Upper lobe of right lung (tissue), 1 donor: Measurements from ENCODE around the gene ZBTB16. TPM values are rescaled to one million over a fixed set of nuclear protein-coding genes. Genes with fewer than 3 reads are reported as not detected.

Experiments used
- ATAC-seq: fragments of 200-7000 bp; cut with Tn5 transposase; one replicate; pipeline ENCODE4 v1.9.1; 2020; ENCODE audit warnings: mild to moderate bottlenecking, moderate library complexity
- DNase-seq: peaks from one replicate; pipeline ENCODE4 v3.0.0-alpha.2; 2020
- H3K27ac ChIP-seq: fragments of 200-600 bp; one replicate; pipeline ENCODE4 v1.8.0; 2022
- H3K27me3 ChIP-seq: fragments of 200-600 bp; one replicate; pipeline ENCODE4 v1.8.0; 2022; ENCODE audit warnings: mild to moderate bottlenecking
- H3K36me3 ChIP-seq: fragments of 200-600 bp; one replicate; pipeline ENCODE4 v1.8.0; 2022
- H3K4me1 ChIP-seq: fragments of 200-600 bp; one replicate; pipeline ENCODE4 v1.8.0; 2022
- H3K4me3 ChIP-seq: fragments of 200-600 bp; one replicate; pipeline ENCODE4 v1.8.0; 2022; ENCODE audit warnings: mild to moderate bottlenecking
- H3K9me3 ChIP-seq: fragments of 200-600 bp; one replicate; pipeline ENCODE4 v1.8.0; 2022
- intact Hi-C: fragments of 100-400 bp; cut with DNase I; formaldehyde crosslinking; loops from one replicate; pipeline ENCODE4 v1.11.0; 2022
- total RNA-seq: library from RNA; stranded (reverse); fragmentation: NEBNext Ultra II Directional; extraction: Animal tissue kit (Norgen Biotek cat#: 25700); gene quantifications from one replicate; pipeline ENCODE4 v1.2.1, GENCODE V29; 2021
- TF ChIP-seq, protein P1 (sequence below): fragments of 200-600 bp; IDR thresholded peaks from one replicate; pipeline ENCODE4 v1.8.0; 2022; ENCODE audit warnings: antibody characterized with exemption
- donor health status: DM: no; HTN: yes; CAD: no; lungs with severe emphysema.

Gene ZBTB16
- total RNA-seq, 1 donor from 2014 or later, result 221 TPM

- TF ChIP-seq, protein P1, sequence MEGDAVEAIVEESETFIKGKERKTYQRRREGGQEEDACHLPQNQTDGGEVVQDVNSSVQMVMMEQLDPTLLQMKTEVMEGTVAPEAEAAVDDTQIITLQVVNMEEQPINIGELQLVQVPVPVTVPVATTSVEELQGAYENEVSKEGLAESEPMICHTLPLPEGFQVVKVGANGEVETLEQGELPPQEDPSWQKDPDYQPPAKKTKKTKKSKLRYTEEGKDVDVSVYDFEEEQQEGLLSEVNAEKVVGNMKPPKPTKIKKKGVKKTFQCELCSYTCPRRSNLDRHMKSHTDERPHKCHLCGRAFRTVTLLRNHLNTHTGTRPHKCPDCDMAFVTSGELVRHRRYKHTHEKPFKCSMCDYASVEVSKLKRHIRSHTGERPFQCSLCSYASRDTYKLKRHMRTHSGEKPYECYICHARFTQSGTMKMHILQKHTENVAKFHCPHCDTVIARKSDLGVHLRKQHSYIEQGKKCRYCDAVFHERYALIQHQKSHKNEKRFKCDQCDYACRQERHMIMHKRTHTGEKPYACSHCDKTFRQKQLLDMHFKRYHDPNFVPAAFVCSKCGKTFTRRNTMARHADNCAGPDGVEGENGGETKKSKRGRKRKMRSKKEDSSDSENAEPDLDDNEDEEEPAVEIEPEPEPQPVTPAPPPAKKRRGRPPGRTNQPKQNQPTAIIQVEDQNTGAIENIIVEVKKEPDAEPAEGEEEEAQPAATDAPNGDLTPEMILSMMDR, result no peak
- ATAC-seq (no peak), DNase-seq (no peak)
- no peaks in the 10 kb centered on the region for H3K4me1 ChIP-seq
- H3K36me3 ChIP-seq, result peaks cover 90% of the 10 kb centered on the region
- H3K27ac ChIP-seq, result no peak overlapping the region
- intact Hi-C loops, result no loop called here
- no peak overlapping the region for H3K4me3 ChIP-seq
- no peaks in the 10 kb centered on the region for H3K27me3 ChIP-seq
- no peaks in the 10 kb centered on the region for H3K9me3 ChIP-seq
Observed at GRCh38 chr11:114244726-114245394, 185.3 kb downstream of the ZBTB16 start.

DNA sequence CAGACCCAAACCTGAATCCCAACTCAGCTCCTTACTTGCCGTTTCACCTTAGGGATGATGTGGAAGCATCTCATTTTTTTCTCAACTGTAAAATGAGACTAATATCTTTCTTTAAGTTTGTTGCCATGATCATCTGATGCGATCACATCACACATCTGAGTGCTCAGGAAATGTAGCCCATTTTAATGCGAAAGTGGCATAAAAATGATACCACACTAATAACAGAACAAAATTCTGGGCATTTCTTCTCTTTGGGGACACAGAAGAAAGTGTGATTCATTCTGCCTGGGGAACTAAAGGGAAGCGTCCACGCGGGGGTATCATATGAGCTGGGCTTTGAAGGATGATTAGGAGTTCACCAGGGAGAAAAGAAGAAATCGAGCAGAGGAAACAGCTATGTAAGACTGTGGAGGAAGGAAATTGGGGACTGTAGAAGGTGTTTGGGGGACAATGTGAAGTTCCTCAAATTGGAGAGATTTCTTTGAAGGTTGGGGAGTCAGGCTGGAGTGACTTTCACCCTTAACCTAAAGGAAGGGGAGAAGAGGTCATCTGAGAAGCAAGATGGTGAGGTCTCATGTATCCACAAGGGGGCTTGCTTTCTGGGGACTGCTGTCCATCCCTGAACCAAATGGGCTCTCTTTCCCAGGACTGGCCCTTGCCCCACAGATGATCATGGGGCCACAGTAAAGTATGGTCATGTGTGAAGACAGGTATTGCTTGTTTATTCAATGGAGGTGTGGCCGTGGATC, 187.0 kb downstream of the ZBTB16 start:
- DNase-seq (no peak), ATAC-seq (no peak)
- TF ChIP-seq, protein P1, result no peak
- no peaks in the 10 kb centered on the region for H3K4me1 ChIP-seq
- no peak overlapping the region for H3K27ac ChIP-seq
- no peaks in the 10 kb centered on the region for H3K9me3 ChIP-seq
- intact Hi-C loops, result no loop called here
- peaks cover 94% of the 10 kb centered on the region for H3K36me3 ChIP-seq
- H3K27me3 ChIP-seq, result no peaks in the 10 kb centered on the region
- H3K4me3 ChIP-seq, result no peak overlapping the region

DNA sequence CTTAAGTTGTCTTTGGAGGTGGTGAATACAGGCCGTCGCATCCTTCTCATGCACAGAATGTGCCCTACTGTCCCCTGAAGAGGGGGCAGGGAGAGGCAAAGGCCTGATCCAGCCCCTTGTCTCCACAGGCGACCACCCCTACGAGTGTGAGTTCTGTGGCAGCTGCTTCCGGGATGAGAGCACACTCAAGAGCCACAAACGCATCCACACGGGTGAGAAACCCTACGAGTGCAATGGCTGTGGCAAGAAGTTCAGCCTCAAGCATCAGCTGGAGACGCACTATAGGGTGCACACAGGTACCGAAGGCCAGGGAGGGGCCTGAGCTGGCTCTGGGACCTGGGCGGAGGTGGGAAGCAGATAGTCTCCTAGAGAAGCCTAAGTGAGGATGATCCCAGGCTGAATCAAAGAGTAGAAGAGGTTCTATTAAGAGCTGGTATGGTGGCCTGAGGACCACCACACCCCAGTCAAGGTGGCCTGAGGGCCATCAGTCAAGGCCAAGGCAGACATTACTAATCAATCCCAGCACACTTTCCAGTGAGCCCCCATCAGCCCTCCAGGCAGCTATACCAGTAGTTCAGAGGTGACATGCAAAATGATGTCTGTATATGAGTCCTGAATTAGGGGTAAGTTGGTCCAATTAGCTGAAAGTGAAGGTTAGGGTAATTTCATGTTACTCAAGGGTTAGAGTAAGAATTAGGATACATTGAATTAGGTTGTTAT, 187.7 kb downstream of the ZBTB16 start:
- Histone ChIP-seq H3K9me3 (no peaks in the 10 kb centered on the region), H3K27me3 (no peaks in the 10 kb centered on the region), H3K4me3 (no peak overlapping the region), H3K36me3 (peaks cover 94% of the 10 kb centered on the region), H3K27ac (no peak overlapping the region), H3K4me1 (no peaks in the 10 kb centered on the region)
- ATAC-seq (no peak), DNase-seq (no peak)
- TF ChIP-seq, protein P1, result no peak
- intact Hi-C loops, result no loop called here

GRCh38 chr11:114250180-114250579, 190.7 kb downstream of the ZBTB16 start:
- no peak for DNase-seq
- peaks cover 86% of the 10 kb centered on the region for H3K36me3 ChIP-seq

More at GRCh38 chr11:114250180-114250579, 190.7 kb downstream of the ZBTB16 start:
- intact Hi-C loops, result loop anchor here (10.0 kb wide), 2 partner anchors 45 to 185 kb away; no protein-coding TSS in a partner anchor
- H3K4me1 ChIP-seq, result no peaks in the 10 kb centered on the region
- TF ChIP-seq, protein P1, result no peak
- H3K4me3 ChIP-seq, result no peak overlapping the region
- no peaks in the 10 kb centered on the region for H3K9me3 ChIP-seq
- H3K27me3 ChIP-seq, result no peaks in the 10 kb centered on the region
- no peak for ATAC-seq
- H3K27ac ChIP-seq, result no peak overlapping the region
